H1 (cell line): ENCODE measurements around the gene CACNA2D3. TPM values are rescaled to one million over a fixed set of nuclear protein-coding genes. Genes with fewer than 3 reads are reported as not detected.

Source experiments
- CTCF ChIA-PET: fragments of 300-600 bp; sonication (Branson Sonifier 250); formaldehyde crosslinking; loops from one replicate; lab custom pipeline; 2021; ENCODE audit not compliant: partially characterized antibody; lab: Charles Lee
- POLR2A ChIA-PET: fragments of 300-600 bp; sonication (Branson Sonifier 250); formaldehyde crosslinking; loops from one replicate; lab custom pipeline; 2021; ENCODE audit warnings: inconsistent platforms; ENCODE audit not compliant: partially characterized antibody; lab: Charles Lee
- DNase-seq, 2 experiments: peaks; one replicate each; pipeline versions ENCODE4 v3.0.0 to v3.0.0-alpha.2; 2010 to 2022; ENCODE audit warnings: low spot score in 2 of 2, low read depth in 1 of 2, mixed read lengths in 1 of 2
- FAIRE-seq: peaks from 2 replicates; lab custom pipeline; 2011; peaks lifted over from hg19 to GRCh38; lab: Jason Lieb, UNC
- H2AFZ ChIP-seq: 2 replicates; pipeline ENCODE4 v1.8.1; 2012; ENCODE audit warnings: low read length, inconsistent platforms
- H2AK5ac ChIP-seq: 2 replicates; pipeline ENCODE4 v1.6.1; 2013; ENCODE audit warnings: low read depth, low read length
- H2BK120ac ChIP-seq: replicated peaks from 2 replicates; pipeline ENCODE3; 2013; ENCODE audit warnings: low read depth, low read length, inconsistent platforms
- H2BK12ac ChIP-seq: 2 replicates; pipeline ENCODE4 v1.6.1; 2013; ENCODE audit warnings: low read depth, low read length
- H2BK15ac ChIP-seq: 2 replicates; pipeline ENCODE4 v1.6.1; 2013; ENCODE audit warnings: low read length
- H2BK20ac ChIP-seq: 2 replicates; pipeline ENCODE4 v1.6.1; 2013; ENCODE audit warnings: low read length
- H2BK5ac ChIP-seq: 2 replicates; pipeline ENCODE4 v1.6.1; 2013; ENCODE audit warnings: low read depth, low read length
- H3K14ac ChIP-seq: 2 replicates; pipeline ENCODE4 v1.6.1; 2013; ENCODE audit warnings: inconsistent platforms; ENCODE audit not compliant: insufficient read length
- H3K18ac ChIP-seq: 2 replicates; pipeline ENCODE4 v1.6.1; 2013; ENCODE audit warnings: low read length; ENCODE audit errors: extremely low read depth
- H3K23ac ChIP-seq: 2 replicates; pipeline ENCODE4 v1.6.1; 2013; ENCODE audit warnings: inconsistent platforms; ENCODE audit not compliant: insufficient read length
- H3K23me2 ChIP-seq: 2 replicates; pipeline ENCODE4 v1.6.1; 2013; ENCODE audit warnings: low read depth, low read length
- H3K27ac ChIP-seq: 2 replicates; pipeline ENCODE4 v1.6.1; 2011; ENCODE audit warnings: low read depth, low read length, inconsistent platforms
- H3K27me3 ChIP-seq, 4 experiments: replicated peaks in 1 of 4; 1 replicate in 1 of 4; 2 replicates in 3 of 4; pipeline versions ENCODE4 v1.6.1 to v1.8.1; 2011 to 2013; ENCODE audit warnings: low read length in 3 of 4, mild to moderate bottlenecking in 3 of 4, inconsistent platforms in 2 of 4, mixed read lengths in 2 of 4, moderate library complexity in 1 of 4; ENCODE audit not compliant: control insufficient read depth in 3 of 4, insufficient read depth in 3 of 4; ENCODE audit errors: extremely low read depth in 1 of 4
- H3K36me3 ChIP-seq, 4 experiments: 2 replicates each; pipeline versions ENCODE4 v1.6.1 to v1.8.1; 2011 to 2013; ENCODE audit warnings: mild to moderate bottlenecking in 4 of 4, low read length in 3 of 4, moderate library complexity in 2 of 4, control low read depth in 1 of 4, inconsistent platforms in 1 of 4; ENCODE audit not compliant: insufficient read depth in 4 of 4, control insufficient read depth in 2 of 4
- H3K4ac ChIP-seq: replicated peaks from 2 replicates; pipeline ENCODE3; 2013; ENCODE audit warnings: low read length, low read depth, mixed read lengths, inconsistent platforms; ENCODE audit not compliant: insufficient read length
- H3K4me1 ChIP-seq, 4 experiments: replicated peaks in 1 of 4; 1 replicate in 1 of 4; 2 replicates in 3 of 4; pipeline versions ENCODE4 v1.6.1 to v1.8.1; 2011 to 2013; ENCODE audit warnings: low read length in 3 of 4, inconsistent platforms in 2 of 4, mixed read lengths in 1 of 4; ENCODE audit not compliant: insufficient read depth in 4 of 4, control insufficient read depth in 3 of 4
- H3K4me2 ChIP-seq, 2 experiments: 2 replicates each; pipeline versions ENCODE4 v1.6.1 to v1.8.1; 2011 to 2013; ENCODE audit warnings: low read depth in 2 of 2, low read length in 2 of 2, control low read depth in 1 of 2, inconsistent platforms in 1 of 2, mild to moderate bottlenecking in 1 of 2; ENCODE audit not compliant: insufficient read depth in 1 of 2
- H3K4me3 ChIP-seq, 4 experiments: fragments of 200-600, 300-600 bp in 1 of 4; sonication (generic), shearing (Covaris generic), sonication (Bioruptor Twin) in 1 of 4; 2 replicates each; pipeline versions ENCODE4 v1.5.1 to v1.8.1; 2011 to 2016; ENCODE audit warnings: low read length in 4 of 4, low read depth in 3 of 4, control low read depth in 2 of 4, inconsistent platforms in 2 of 4, mild to moderate bottlenecking in 2 of 4, mixed read lengths in 1 of 4, moderate library complexity in 1 of 4; ENCODE audit not compliant: insufficient read depth in 2 of 4; ENCODE audit errors: extremely low read depth in 1 of 4
- H3K56ac ChIP-seq: replicated peaks from 2 replicates; pipeline ENCODE3; 2013; ENCODE audit warnings: low read depth, mild to moderate bottlenecking, mixed read lengths, low read length, inconsistent platforms; ENCODE audit not compliant: insufficient read length
- H3K79me1 ChIP-seq: 2 replicates; pipeline ENCODE4 v1.6.1; 2013; ENCODE audit warnings: low read depth, low read length, control low read depth
- H3K79me2 ChIP-seq, 2 experiments: 2 replicates each; pipeline versions ENCODE4 v1.6.1 to v1.8.1; 2012 to 2013; ENCODE audit warnings: low read length in 2 of 2, mild to moderate bottlenecking in 2 of 2, inconsistent platforms in 1 of 2; ENCODE audit not compliant: insufficient read depth in 2 of 2, control insufficient read depth in 1 of 2
- H3K9ac ChIP-seq, 4 experiments: replicated peaks in 1 of 4; 1 replicate in 1 of 4; 2 replicates in 3 of 4; pipeline versions ENCODE4 v1.6.1 to v1.8.1; 2011 to 2013; ENCODE audit warnings: low read depth in 3 of 4, low read length in 3 of 4, control low read depth in 2 of 4, mild to moderate bottlenecking in 2 of 4, moderate library complexity in 2 of 4, inconsistent platforms in 1 of 4; ENCODE audit errors: extremely low read depth in 1 of 4
- H3K9me3 ChIP-seq, 2 experiments: 2 replicates each; pipeline versions ENCODE4 v1.6.1 to v1.8.1; 2012 to 2013; ENCODE audit warnings: mild to moderate bottlenecking in 2 of 2, moderate library complexity in 2 of 2, control low read depth in 1 of 2, inconsistent platforms in 1 of 2, low read depth in 1 of 2, low read length in 1 of 2, mixed read lengths in 1 of 2; ENCODE audit not compliant: insufficient read depth in 2 of 2
- H4K20me1 ChIP-seq, 2 experiments: replicated peaks in 1 of 2; 2 replicates each; pipeline versions ENCODE3 to v1.8.1; 2011 to 2013; ENCODE audit warnings: inconsistent platforms in 2 of 2, low read length in 2 of 2, mild to moderate bottlenecking in 1 of 2; ENCODE audit not compliant: insufficient read depth in 2 of 2, control insufficient read depth in 1 of 2
- H4K5ac ChIP-seq: 2 replicates; pipeline ENCODE4 v1.6.1; 2013; ENCODE audit warnings: low read length, low read depth, mixed read lengths, inconsistent platforms; ENCODE audit not compliant: insufficient read length
- H4K8ac ChIP-seq: 2 replicates; pipeline ENCODE4 v1.8.0; 2013; ENCODE audit warnings: mild to moderate bottlenecking, moderate library complexity, low read length, inconsistent platforms; ENCODE audit not compliant: insufficient read depth; ENCODE audit errors: extremely low read depth
- H4K91ac ChIP-seq: replicated peaks from 2 replicates; pipeline ENCODE3; 2013; ENCODE audit warnings: low read length, mixed read lengths, inconsistent platforms; ENCODE audit not compliant: insufficient read length
- BACH1 ChIP-seq: IDR thresholded peaks from 2 replicates; pipeline ENCODE4 v1.6.1; 2012; ENCODE audit warnings: low read length, improper control_type of control experiment
- CBX8 ChIP-seq: fragments of 300-800, 300-1000 bp; sonication (generic); IDR thresholded peaks from 2 replicates; pipeline ENCODE4 v1.7.1; 2016; ENCODE audit warnings: low read depth, low read length, borderline replicate concordance
- CTBP2 ChIP-seq: IDR thresholded peaks from 2 replicates; pipeline ENCODE4 v1.7.0; 2011; ENCODE audit warnings: borderline replicate concordance, mild to moderate bottlenecking, moderate library complexity, mixed read lengths, low read length; ENCODE audit not compliant: insufficient read depth, insufficient read length
- JUN ChIP-seq: IDR thresholded peaks from 2 replicates; pipeline ENCODE4 v1.6.1; 2011; ENCODE audit warnings: low read depth, mild to moderate bottlenecking, improper control_type of control experiment, low read length
- RBBP5 ChIP-seq: IDR thresholded peaks from 2 replicates; pipeline ENCODE4 v1.7.1; 2012; ENCODE audit warnings: low read depth, mild to moderate bottlenecking, inconsistent platforms, low read length, moderate library complexity, borderline replicate concordance
- RFX5 ChIP-seq: IDR thresholded peaks from 2 replicates; pipeline ENCODE4 v1.6.1; 2011; ENCODE audit warnings: low read depth, low read length, improper control_type of control experiment, borderline replicate concordance
- SIN3A ChIP-seq, 2 experiments: IDR thresholded peaks in 1 of 2; conservative IDR thresholded peaks in 1 of 2; 2 replicates each; pipeline ENCODE4 v1.6.1; 2011 to 2012; ENCODE audit warnings: low read length in 2 of 2, improper control_type of control experiment in 1 of 2, low read depth in 1 of 2, mild to moderate bottlenecking in 1 of 2
- SIX5 ChIP-seq: IDR thresholded peaks from 2 replicates; pipeline ENCODE4 v1.6.1; 2011; ENCODE audit warnings: mild to moderate bottlenecking, low read depth, low read length
- WGBS, 2 experiments: shearing (Covaris generic) in 1 of 2; methylation state at CpG; one replicate each; pipeline versions ENCODE4 v1.1.6 to v1.1.7; 2013 to 2015; ENCODE audit warnings: low lambda C conversion rate in 2 of 2, mixed read lengths in 2 of 2, inconsistent platforms in 1 of 2, low coverage in 1 of 2, missing lambda C conversion rate in 1 of 2; ENCODE audit not compliant: insufficient replicate concordance in 2 of 2, insufficient coverage in 1 of 2, insufficient read length in 1 of 2; ENCODE audit errors: extremely low coverage in 1 of 2, missing lambda C conversion rate in 1 of 2; 5-methylcytosine and 5-hydroxymethylcytosine counted together
- polyA plus RNA-seq, 7 experiments: library from polyadenylated mRNA; depleted of rRNA in 3 of 7; stranded (reverse) in 5 of 7; unstranded in 2 of 7; fragments of >200 nt in 5 of 7; fragments of 200-250 nt in 2 of 7; gene quantifications; 1 replicate in 5 of 7; 2 replicates in 1 of 7; 4 replicates in 1 of 7; pipeline versions ENCODE4 v1.2.1 to v1.2.3, GENCODE V29; 2011 to 2013; ENCODE audit warnings: missing spikeins in 2 of 7, mixed read lengths in 2 of 7
- total RNA-seq: library from RNA; stranded (reverse); fragmentation: NEBNext Ultra II Directional; extraction: Animal tissue kit (Norgen Biotek cat#: 25700); gene quantifications from 2 replicates; pipeline ENCODE4 v1.2.1, GENCODE V29; 2021

CACNA2D3 gene
- total and polyA plus RNA-seq, 2 of the 8 experiments (the other 6 are each of a cell fraction or from before 2014, with no cell fraction given), result 1.5 to 1.8 TPM

DNA sequence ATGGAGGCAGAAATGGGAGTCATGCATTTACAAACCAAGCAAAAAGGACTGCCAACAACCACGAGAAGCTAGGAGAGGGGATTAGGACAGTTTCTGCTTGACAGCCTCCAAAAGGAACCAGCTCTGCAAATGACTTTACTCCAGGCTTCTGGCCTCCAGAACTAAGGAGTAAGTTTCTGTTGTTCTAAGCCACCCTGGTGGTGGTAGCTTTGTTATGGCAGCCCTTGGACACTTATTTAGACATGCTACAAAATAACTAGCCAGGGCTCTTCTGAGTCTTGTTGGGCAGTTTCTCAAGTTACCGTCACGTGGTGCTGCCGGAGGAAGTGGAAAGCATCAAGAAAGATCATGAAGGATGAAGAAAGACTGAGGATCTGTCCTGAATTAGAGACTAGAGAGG, 419.0 kb downstream of the CACNA2D3 start:
- Histone ChIP-seq H4K8ac (no peak overlapping the region), H3K9me3 (no peaks in the 10 kb centered on the region), H3K4me3 (no peak overlapping the region), H2BK12ac (no peak overlapping the region), H3K23ac (no peak overlapping the region), H2BK20ac (no peak overlapping the region), H2BK5ac (no peak overlapping the region), H3K27me3 (no peaks in the 10 kb centered on the region), H3K79me1 (no peaks in the 10 kb centered on the region), H3K4me1 (peaks cover 0 to 1% (median 0%) of the 10 kb centered on the region in 4 experiments; a peak in 1 of 7 replicates), H2AFZ (no peak overlapping the region), H3K4me2 (no peak overlapping the region), H3K18ac (no peak overlapping the region), H3K79me2 (no peaks in the 10 kb centered on the region), H4K91ac (no peak overlapping the region), H3K56ac (no peak overlapping the region), H3K9ac (no peak overlapping the region), H2BK120ac (no peak overlapping the region), H3K27ac (no peak overlapping the region), H3K14ac (no peak overlapping the region), H4K20me1 (no peaks in the 10 kb centered on the region), H3K23me2 (no peaks in the 10 kb centered on the region), H2BK15ac (no peak overlapping the region), H3K4ac (no peak overlapping the region), H3K36me3 (no peaks in the 10 kb centered on the region), H4K5ac (no peak overlapping the region), H2AK5ac (no peak overlapping the region)
- POLR2A ChIA-PET, result no interaction called here
- DNase-seq, result peak in 1 of 2 experiments; percentile 22
- CTCF ChIA-PET, result interaction anchor here (0.9 to 1.7 kb wide), 3 partner anchors 10 to 289 kb away, joined by 3 to 8 read pairs (median 4); no protein-coding TSS in a partner anchor
- FAIRE-seq, result no peak
- 93% methylated on average over 4 of the region's 4 CpGs; no CpG with 5 or more reads in 1 of the 2 experiments for WGBS, 2 experiments
- TF ChIP-seq CBX8 (no peak), CTBP2 (no peak), RBBP5 (no peak), JUN (no peak), BACH1 (no peak), SIN3A (conservative IDR thresholded peaks at IDR 0.05 in 1 of 2, IDR thresholded peaks at IDR 0.05 in 1 of 2; ENCODE audit: low read depth in 1 of 2, low read length in 2 of 2) (no peak), SIX5 (no peak), RFX5 (no peak)
